AG04449 (cell line): ENCODE results near the gene RAB10.
"Not testable (repeated sequence)": the region's sequence is repeated elsewhere in the genome, so short reads cannot be mapped to it uniquely, and the experiment has no call there.

Source experiments
- CTCF ChIA-PET: fragments of 350-600 bp; formaldehyde crosslinking; extraction: SDS; loops from one replicate; lab custom pipeline; 2021; ENCODE audit warnings: antibody characterized with exemption; lab: Yijun Ruan, JAX
- POLR2A ChIA-PET: fragments of 400-600, 350-600 bp; formaldehyde crosslinking; extraction: SDS; loops from one replicate; lab custom pipeline; 2020; ENCODE audit warnings: antibody characterized with exemption, inconsistent platforms; lab: Yijun Ruan, JAX
- DNase-seq: peaks from one replicate; pipeline ENCODE4 v3.0.0-alpha.2; 2010; ENCODE audit warnings: low read depth, low spot score
- H3K4me3 ChIP-seq: 2 replicates; pipeline ENCODE4 v1.5.1; 2011; ENCODE audit warnings: low read depth, mild to moderate bottlenecking, control low read depth, low read length
- CTCF ChIP-seq: IDR thresholded peaks from one replicate; pipeline ENCODE4 v1.5.1; 2011; ENCODE audit warnings: mild to moderate bottlenecking, moderate library complexity, low read length, control low read depth, inconsistent platforms; ENCODE audit not compliant: insufficient read depth; ENCODE audit errors: missing control alignments

The RAB10 gene

GRCh38 chr2:26013668-26014067 is 20.2 kb upstream of the RAB10 start:
- ChIA-PET POLR2A (no interaction called here), CTCF (interaction anchor here (1.0 kb wide), 1 partner anchor 16 kb away, joined by 4 read pairs; no protein-coding TSS in a partner anchor)
- TF ChIP-seq CTCF = no peak
- no peak for DNase-seq
- H3K4me3 ChIP-seq = no peak overlapping the region

- TF ChIP-seq CTCF = no peak
- CTCF ChIA-PET = interaction anchor here (1.0 to 3.1 kb wide), 2 partner anchors 24 to 129 kb away, joined by 4 to 14 read pairs; no protein-coding TSS in a partner anchor
- DNase-seq = no peak
These were observed 17.7 kb upstream of the RAB10 start for GRCh38 chr2:26016012-26016705.

GRCh38 chr2:26016706-26017045 is 17.2 kb upstream of the RAB10 start:
- POLR2A ChIA-PET, DNase-seq, H3K4me3 ChIP-seq: not testable (repeated sequence)
- CTCF ChIA-PET = interaction anchor here (1.0 to 3.1 kb wide), 2 partner anchors 24 to 129 kb away, joined by 4 to 14 read pairs; no protein-coding TSS in a partner anchor

More at GRCh38 chr2:26016012-26016705, 17.7 kb upstream of the RAB10 start:
- H3K4me3 ChIP-seq = no peak overlapping the region
- POLR2A ChIA-PET = no interaction called here

GRCh38 chr2:26017464-26018183 is 16.3 kb upstream of the RAB10 start:
- DNase-seq = no peak
- TF ChIP-seq CTCF = no peak
- H3K4me3 ChIP-seq = no peak overlapping the region
- ChIA-PET POLR2A (interaction anchor here (0.7 to 0.9 kb wide), 3 partner anchors 16 to 227 kb away, joined by 3 to 5 read pairs (median 5); partner anchors contain the start of genes HADHA, HADHB and RAB10), CTCF (interaction anchor here (0.7 to 3.1 kb wide), 14 partner anchors 8 to 128 kb away, joined by 3 to 14 read pairs (median 4); no protein-coding TSS in a partner anchor)

GRCh38 chr2:26018184-26019055 is 15.5 kb upstream of the RAB10 start:
- ChIA-PET CTCF (interaction anchor here (0.7 to 3.1 kb wide), 16 partner anchors 9 to 166 kb away, joined by 3 to 14 read pairs (median 4); no protein-coding TSS in a partner anchor), POLR2A (interaction anchor here (0.7 to 0.9 kb wide), 3 partner anchors 15 to 226 kb away, joined by 3 to 5 read pairs (median 5); partner anchors contain the start of genes HADHA, HADHB and RAB10)
- no peak overlapping the region for H3K4me3 ChIP-seq
- no peak for DNase-seq
- no peak for TF ChIP-seq CTCF

GRCh38 chr2:26020231-26020640 is 13.6 kb upstream of the RAB10 start:
- TF ChIP-seq CTCF = no peak
- ChIA-PET POLR2A (interaction anchor here (1.1 kb wide), 1 partner anchor 13 kb away, joined by 3 read pairs; the partner anchor contains the start of gene RAB10), CTCF (no interaction called here)
- H3K4me3 ChIP-seq = no peak overlapping the region
- no peak for DNase-seq
